Neutrophil (primary cell): ENCODE measurements around the gene EIF4A2.

Experiments used
- H3K27ac ChIP-seq: fragments of 200-600 bp; sonication (generic); 2 replicates; pipeline ENCODE4 v1.5.1; 2016; ENCODE audit warnings: mild to moderate bottlenecking, moderate library complexity
- H3K27me3 ChIP-seq: fragments of 200-600 bp; sonication (generic); 2 replicates; pipeline ENCODE4 v1.6.0; 2016; ENCODE audit warnings: mild to moderate bottlenecking
- H3K36me3 ChIP-seq: fragments of 200-600 bp; sonication (generic); 2 replicates; pipeline ENCODE4 v1.5.1; 2017
- H3K4me1 ChIP-seq, 2 experiments: fragments of 200-600 bp in 1 of 2; sonication (generic) in 1 of 2; 1 replicate in 1 of 2; 2 replicates in 1 of 2; pipeline versions ENCODE4 v1.5.1 to v1.6.1; 2013 to 2016; ENCODE audit warnings: low read depth in 1 of 2, low read length in 1 of 2, mild to moderate bottlenecking in 1 of 2, moderate library complexity in 1 of 2; ENCODE audit not compliant: control insufficient read depth in 1 of 2, insufficient read depth in 1 of 2
- H3K4me3 ChIP-seq, 2 experiments: fragments of 200-600 bp in 1 of 2; sonication (generic) in 1 of 2; 1 replicate in 1 of 2; 2 replicates in 1 of 2; pipeline ENCODE4 v1.5.1; 2013 to 2016; ENCODE audit warnings: low read depth in 1 of 2, low read length in 1 of 2, mild to moderate bottlenecking in 1 of 2, moderate library complexity in 1 of 2
- H3K9me3 ChIP-seq: fragments of 200-600 bp; sonication (generic); 2 replicates; pipeline ENCODE4 v1.5.1; 2016
- TF ChIP-seq, protein P1 (sequence below): fragments of 200-600 bp; sonication (generic); IDR thresholded peaks from 2 replicates; pipeline ENCODE4 v1.5.1; 2016; ENCODE audit warnings: antibody characterized with exemption

EIF4A2 gene

GRCh38 chr3:186824430-186825139 is 41.2 kb downstream of the EIF4A2 start:
- H3K9me3 ChIP-seq = no peaks in the 10 kb centered on the region
- H3K27ac ChIP-seq = no peak overlapping the region
- peaks cover 15 to 20% of the 10 kb centered on the region in 2 experiments for H3K4me1 ChIP-seq
- TF ChIP-seq, protein P1, sequence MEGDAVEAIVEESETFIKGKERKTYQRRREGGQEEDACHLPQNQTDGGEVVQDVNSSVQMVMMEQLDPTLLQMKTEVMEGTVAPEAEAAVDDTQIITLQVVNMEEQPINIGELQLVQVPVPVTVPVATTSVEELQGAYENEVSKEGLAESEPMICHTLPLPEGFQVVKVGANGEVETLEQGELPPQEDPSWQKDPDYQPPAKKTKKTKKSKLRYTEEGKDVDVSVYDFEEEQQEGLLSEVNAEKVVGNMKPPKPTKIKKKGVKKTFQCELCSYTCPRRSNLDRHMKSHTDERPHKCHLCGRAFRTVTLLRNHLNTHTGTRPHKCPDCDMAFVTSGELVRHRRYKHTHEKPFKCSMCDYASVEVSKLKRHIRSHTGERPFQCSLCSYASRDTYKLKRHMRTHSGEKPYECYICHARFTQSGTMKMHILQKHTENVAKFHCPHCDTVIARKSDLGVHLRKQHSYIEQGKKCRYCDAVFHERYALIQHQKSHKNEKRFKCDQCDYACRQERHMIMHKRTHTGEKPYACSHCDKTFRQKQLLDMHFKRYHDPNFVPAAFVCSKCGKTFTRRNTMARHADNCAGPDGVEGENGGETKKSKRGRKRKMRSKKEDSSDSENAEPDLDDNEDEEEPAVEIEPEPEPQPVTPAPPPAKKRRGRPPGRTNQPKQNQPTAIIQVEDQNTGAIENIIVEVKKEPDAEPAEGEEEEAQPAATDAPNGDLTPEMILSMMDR = no peak
- H3K36me3 ChIP-seq = no peaks in the 10 kb centered on the region
- no peak overlapping the region for H3K4me3 ChIP-seq
- peaks cover 79% of the 10 kb centered on the region for H3K27me3 ChIP-seq

GRCh38 chr3:186825294-186825821 is 42.0 kb downstream of the EIF4A2 start:
- H3K36me3 ChIP-seq = no peaks in the 10 kb centered on the region
- TF ChIP-seq, protein P1 = no peak
- peaks cover 86% of the 10 kb centered on the region for H3K27me3 ChIP-seq
- no peaks in the 10 kb centered on the region for H3K9me3 ChIP-seq
- H3K4me1 ChIP-seq = peaks cover 15 to 20% of the 10 kb centered on the region in 2 experiments
- H3K4me3 ChIP-seq = no peak overlapping the region
- H3K27ac ChIP-seq = no peak overlapping the region

GRCh38 chr3:186825872-186826409 is 42.6 kb downstream of the EIF4A2 start:
- TF ChIP-seq, protein P1 = no peak
- Histone ChIP-seq H3K27me3 (peaks cover 92% of the 10 kb centered on the region), H3K9me3 (no peaks in the 10 kb centered on the region), H3K4me1 (peaks cover 15 to 20% of the 10 kb centered on the region in 2 experiments), H3K36me3 (no peaks in the 10 kb centered on the region), H3K27ac (no peak overlapping the region), H3K4me3 (no peak overlapping the region)

GRCh38 chr3:186826410-186826975 is 43.1 kb downstream of the EIF4A2 start:
- TF ChIP-seq, protein P1 = no peak
- Histone ChIP-seq H3K4me1 (peaks cover 15 to 20% of the 10 kb centered on the region in 2 experiments), H3K27me3 (peaks cover 98% of the 10 kb centered on the region), H3K9me3 (no peaks in the 10 kb centered on the region), H3K36me3 (no peaks in the 10 kb centered on the region), H3K4me3 (peak overlapping the region; percentile 59 to 93), H3K27ac (no peak overlapping the region)

DNA sequence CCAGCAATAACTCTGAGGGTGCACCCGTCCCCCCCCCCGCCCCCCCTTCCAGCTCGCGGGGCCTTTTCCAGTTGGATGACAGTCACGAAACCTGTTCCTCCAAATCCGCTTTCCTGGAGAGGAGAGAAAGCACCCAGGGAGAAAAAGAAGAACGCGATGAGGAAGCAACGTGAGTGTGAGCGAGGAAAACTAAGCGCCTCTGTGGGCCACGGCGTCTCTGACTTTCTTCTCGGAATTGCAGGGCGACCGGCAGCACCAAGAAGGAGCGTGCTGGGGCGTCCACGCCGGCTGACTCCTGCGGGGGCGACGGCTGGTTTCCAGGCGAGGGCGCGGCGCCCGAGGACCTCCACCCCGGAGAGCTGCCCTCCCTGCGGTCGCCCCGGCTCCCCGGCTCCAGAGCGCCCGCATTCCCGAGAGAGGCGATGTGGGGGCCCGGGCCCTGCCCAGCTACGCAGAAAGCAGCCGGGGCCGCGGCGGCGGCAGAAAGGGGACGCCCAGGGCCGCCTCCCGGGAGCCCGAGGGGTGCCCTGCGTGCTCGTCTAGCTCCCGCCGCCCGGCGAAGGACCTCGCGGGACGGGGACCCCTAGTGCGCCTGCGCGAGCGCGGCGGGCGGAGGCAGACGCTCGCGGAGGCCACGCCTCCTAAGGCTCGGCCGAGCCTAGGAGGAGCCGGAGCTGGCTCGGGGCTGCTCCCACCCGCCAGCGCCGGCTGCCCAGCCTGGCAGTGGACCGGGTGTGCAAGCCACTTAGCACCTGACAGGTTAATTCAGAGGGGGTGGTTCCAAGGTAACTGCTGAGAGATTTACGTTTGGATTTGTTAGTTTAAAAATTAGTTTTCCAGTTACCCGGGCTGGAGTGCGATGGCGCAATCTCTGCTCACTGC is 43.8 kb downstream of the EIF4A2 start:
- H3K27ac ChIP-seq = no peak overlapping the region
- peaks cover 97% of the 10 kb centered on the region for H3K27me3 ChIP-seq

More for the DNA sequence above, 43.8 kb downstream of the EIF4A2 start:
- H3K4me3 ChIP-seq = peak overlapping the region; percentile 59 to 93
- H3K36me3 ChIP-seq = no peaks in the 10 kb centered on the region
- TF ChIP-seq, protein P1 = no peak
- peaks cover 15 to 20% of the 10 kb centered on the region in 2 experiments for H3K4me1 ChIP-seq
- no peaks in the 10 kb centered on the region for H3K9me3 ChIP-seq
